Activated naive CD4-positive, alpha-beta T cell treated with anti-CD3 and anti-CD28 coated beads, Interleukin-2, amount 50 U/mL, for 24 hours (primary cell): Measurements from ENCODE around the gene VDAC2.
A peak's percentile ranks its signal among the peaks of the same experiment; 100 is the strongest.
"Not testable (repeated sequence)": the region's sequence is repeated elsewhere in the genome, so short reads cannot be mapped to it uniquely, and the experiment has no call there.

Experiments
- H3K27ac Mint-ChIP-seq: one replicate; pipeline ENCODE4 v1.8.0; 2021; ENCODE audit warnings: mild to moderate bottlenecking, mixed read lengths
- H3K27me3 Mint-ChIP-seq: one replicate; pipeline ENCODE4 v1.8.0; 2021; ENCODE audit warnings: mixed read lengths
- H3K36me3 Mint-ChIP-seq: one replicate; pipeline ENCODE4 v1.8.0; 2021; ENCODE audit warnings: mixed read lengths
- H3K4me1 Mint-ChIP-seq: one replicate; pipeline ENCODE4 v1.8.0; 2021; ENCODE audit warnings: mixed read lengths
- H3K4me3 Mint-ChIP-seq: one replicate; pipeline ENCODE4 v1.8.0; 2021; ENCODE audit warnings: mild to moderate bottlenecking, mixed read lengths
- H3K9me3 Mint-ChIP-seq: one replicate; pipeline ENCODE4 v1.8.0; 2021; ENCODE audit warnings: mixed read lengths

VDAC2 gene

DNA sequence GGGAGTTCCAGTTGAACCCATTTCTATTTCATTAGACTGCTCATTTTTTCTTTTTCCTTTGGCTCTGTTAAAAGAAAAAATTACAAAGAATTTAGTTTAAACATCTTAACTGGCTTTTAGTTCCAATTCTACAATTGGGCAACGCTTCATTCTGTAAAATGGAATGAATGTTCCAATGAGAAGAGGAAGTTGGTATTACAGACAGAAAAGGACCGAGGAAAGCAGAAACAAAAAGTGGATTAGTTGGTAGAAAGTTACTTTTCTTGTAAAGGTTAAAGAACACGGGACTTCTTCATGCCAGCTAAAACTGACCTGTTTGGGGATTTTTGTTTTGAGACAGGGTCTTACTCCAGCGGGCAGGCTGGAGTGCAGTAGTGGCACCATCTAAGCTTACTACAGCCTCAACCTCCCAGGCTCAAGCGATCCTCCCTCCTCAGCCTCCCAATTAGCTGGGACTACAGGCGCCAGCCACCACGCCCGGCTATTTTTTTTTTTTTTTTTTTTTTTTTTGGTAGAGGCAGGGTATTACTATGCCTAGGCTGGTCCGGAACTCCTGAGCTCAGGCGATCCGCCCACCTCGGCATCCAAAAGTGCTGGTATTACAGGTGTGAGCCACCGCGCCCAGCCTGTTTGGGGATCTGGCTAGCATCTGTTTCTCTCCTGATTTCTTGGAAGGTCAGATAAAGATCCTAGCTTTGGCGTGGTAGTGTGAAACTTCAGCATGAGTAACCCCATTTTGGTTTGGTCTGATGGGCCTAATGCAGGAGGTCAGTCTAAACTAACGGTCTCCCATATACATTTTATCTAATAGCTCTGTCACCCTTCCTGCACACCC is 1.3 kb upstream of the VDAC2 start:
- Mint-ChIP-seq H3K4me1 (peaks cover 27% of the 10 kb centered on the region), H3K9me3 (no peaks in the 10 kb centered on the region), H3K36me3 (peaks cover 13% of the 10 kb centered on the region), H3K27me3 (no peaks in the 10 kb centered on the region), H3K4me3 (peak overlapping the region; percentile 96), H3K27ac (peak overlapping the region; percentile 100)

DNA sequence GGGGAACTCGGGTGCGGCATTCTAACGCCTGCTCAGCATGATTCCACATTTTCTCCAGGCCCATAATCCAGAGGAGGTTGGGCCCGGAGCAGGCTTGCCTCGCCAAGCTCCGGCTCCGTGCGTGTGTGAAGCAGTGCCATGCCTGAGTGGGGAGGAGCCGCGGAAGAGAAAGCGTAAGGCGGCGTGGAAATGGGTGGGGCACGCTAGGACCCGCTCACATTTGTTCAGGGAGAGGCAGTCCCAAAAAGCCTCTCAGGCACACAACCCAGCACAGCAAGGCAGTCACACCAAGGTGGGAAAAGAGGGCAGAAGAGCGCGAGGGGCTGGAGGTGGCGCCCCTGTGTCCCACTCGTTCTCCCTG is 695 bp upstream of the VDAC2 start:
- Mint-ChIP-seq H3K27ac (peak overlapping the region; percentile 100), H3K4me1 (peaks cover 27% of the 10 kb centered on the region), H3K36me3 (peaks cover 13% of the 10 kb centered on the region), H3K9me3 (no peaks in the 10 kb centered on the region), H3K27me3 (no peaks in the 10 kb centered on the region), H3K4me3 (peak overlapping the region; percentile 96)

GRCh38 chr10:75211007-75211691 is 553 bp downstream of the VDAC2 start:
- H3K27me3 Mint-ChIP-seq: no peaks in the 10 kb centered on the region
- H3K36me3 Mint-ChIP-seq: peaks cover 16% of the 10 kb centered on the region
- peaks cover 32% of the 10 kb centered on the region for H3K4me1 Mint-ChIP-seq
- peak overlapping the region; percentile 100 for H3K27ac Mint-ChIP-seq
- H3K4me3 Mint-ChIP-seq: peak overlapping the region; percentile 96
- H3K9me3 Mint-ChIP-seq: no peaks in the 10 kb centered on the region

DNA sequence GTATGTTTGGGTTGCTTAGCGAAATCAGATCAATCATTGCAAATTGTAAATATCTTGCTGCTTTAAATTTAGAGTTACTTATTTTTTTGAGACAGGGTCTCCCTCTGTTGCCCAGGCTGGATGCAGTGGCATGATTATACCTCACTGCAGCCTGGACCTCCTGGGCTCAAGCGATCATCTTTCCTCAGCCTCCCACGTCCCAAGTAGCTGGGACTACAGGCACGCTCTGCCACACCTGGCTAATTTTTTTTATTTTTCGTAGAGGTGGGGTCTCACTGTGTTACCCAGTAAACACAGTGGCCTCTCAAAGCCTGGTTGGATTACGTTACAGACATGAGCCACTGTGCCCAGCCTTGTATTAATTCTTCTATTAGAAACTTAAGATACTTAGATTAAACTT is 1.7 kb downstream of the VDAC2 start:
- Mint-ChIP-seq H3K36me3 (peaks cover 18% of the 10 kb centered on the region), H3K4me1 (peaks cover 39% of the 10 kb centered on the region), H3K9me3 (no peaks in the 10 kb centered on the region), H3K27ac (peak overlapping the region; percentile 17), H3K27me3 (no peaks in the 10 kb centered on the region), H3K4me3 (peak overlapping the region; percentile 96)

DNA sequence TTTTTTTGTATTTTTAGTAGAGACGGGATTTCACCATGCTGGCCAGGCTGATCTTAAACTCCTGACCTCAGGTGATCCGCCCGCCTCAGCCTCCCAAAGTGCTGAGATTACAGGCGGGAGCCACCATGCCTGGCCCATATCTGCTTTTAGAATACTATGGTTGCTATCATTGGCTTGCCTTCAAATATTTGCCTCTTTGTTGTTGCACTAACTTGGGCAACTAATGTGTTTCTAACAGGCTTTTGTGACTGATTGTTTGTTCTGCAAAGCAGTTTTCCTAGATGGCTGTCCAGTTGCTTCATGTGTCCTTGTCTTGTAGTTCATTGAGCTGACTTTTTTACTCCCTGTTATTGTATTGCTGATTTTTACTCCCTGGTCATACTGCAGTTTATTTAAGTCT is 9.7 kb downstream of the VDAC2 start:
- Mint-ChIP-seq H3K4me3 (no peak overlapping the region), H3K27ac (peak overlapping the region; percentile 5), H3K9me3 (no peaks in the 10 kb centered on the region), H3K27me3 (no peaks in the 10 kb centered on the region), H3K4me1 (peaks cover 54% of the 10 kb centered on the region), H3K36me3 (peaks cover 15% of the 10 kb centered on the region)

- H3K9me3 Mint-ChIP-seq, H3K27me3 Mint-ChIP-seq, H3K4me3 Mint-ChIP-seq: not testable (repeated sequence)
- Mint-ChIP-seq H3K36me3 (peaks cover 12% of the 10 kb centered on the region), H3K27ac (peak overlapping the region; percentile 65), H3K4me1 (peaks cover 58% of the 10 kb centered on the region)
These were observed 10.9 kb downstream of the VDAC2 start for GRCh38 chr10:75221492-75221891.

- H3K4me1 Mint-ChIP-seq: peaks cover 63% of the 10 kb centered on the region
- H3K27ac Mint-ChIP-seq: peak overlapping the region; percentile 62
- H3K9me3 Mint-ChIP-seq: no peaks in the 10 kb centered on the region
- H3K36me3 Mint-ChIP-seq: peaks cover 11% of the 10 kb centered on the region
- no peak overlapping the region for H3K4me3 Mint-ChIP-seq
- no peaks in the 10 kb centered on the region for H3K27me3 Mint-ChIP-seq
These were observed 12.9 kb downstream of the VDAC2 start for GRCh38 chr10:75223507-75223906.

DNA sequence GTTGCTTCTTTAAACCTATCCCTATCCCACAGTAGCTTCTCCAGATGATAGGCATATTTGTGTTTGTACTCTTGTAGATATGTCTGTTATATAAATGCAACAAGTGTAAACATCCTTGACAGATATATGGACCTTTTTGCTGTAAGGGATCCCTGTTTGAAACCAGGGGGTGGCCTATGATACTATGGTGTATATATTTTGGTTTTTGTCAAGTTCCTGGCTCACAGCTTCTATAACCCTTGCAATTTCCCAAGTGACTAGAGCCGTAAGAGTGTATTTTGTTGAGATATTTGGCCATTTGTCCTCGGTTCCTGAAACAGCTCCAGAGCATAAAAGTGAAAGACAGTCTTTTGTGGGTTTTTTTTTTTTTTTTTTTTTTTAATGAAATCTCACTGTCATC is 15.5 kb downstream of the VDAC2 start:
- Mint-ChIP-seq H3K36me3 (peaks cover 11% of the 10 kb centered on the region), H3K9me3 (no peaks in the 10 kb centered on the region), H3K4me3 (no peak overlapping the region), H3K27ac (no peak overlapping the region), H3K27me3 (no peaks in the 10 kb centered on the region), H3K4me1 (peaks cover 72% of the 10 kb centered on the region)

DNA sequence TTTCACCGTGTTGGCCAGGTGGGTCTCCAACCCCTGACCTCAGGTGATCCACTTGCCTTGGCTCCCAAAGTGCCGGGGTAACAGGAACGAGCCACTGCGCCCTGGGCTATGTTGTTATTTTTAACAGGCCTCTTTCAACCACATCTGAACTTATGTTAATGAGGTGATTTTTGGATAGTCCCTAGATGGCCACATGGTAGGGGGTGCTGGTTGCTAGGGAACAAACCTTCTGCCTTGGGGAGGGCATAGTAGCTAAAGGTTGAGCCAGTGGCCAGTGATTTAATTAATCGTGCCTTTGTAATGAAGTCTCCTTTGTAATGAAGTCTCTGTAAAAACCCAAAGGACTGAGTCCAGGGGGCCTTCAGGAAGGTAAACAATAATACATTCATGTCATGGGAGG is 16.1 kb downstream of the VDAC2 start:
- H3K27ac Mint-ChIP-seq: no peak overlapping the region
- peaks cover 9% of the 10 kb centered on the region for H3K36me3 Mint-ChIP-seq
- H3K4me1 Mint-ChIP-seq: peaks cover 77% of the 10 kb centered on the region

GRCh38 chr10:75228278-75228677 is 17.7 kb downstream of the VDAC2 start:
- peaks cover 12% of the 10 kb centered on the region for H3K36me3 Mint-ChIP-seq
- H3K27ac Mint-ChIP-seq: peak overlapping the region; percentile 82
- peaks cover 70% of the 10 kb centered on the region for H3K4me1 Mint-ChIP-seq
- H3K27me3 Mint-ChIP-seq: no peaks in the 10 kb centered on the region
- no peak overlapping the region for H3K4me3 Mint-ChIP-seq
- H3K9me3 Mint-ChIP-seq: no peaks in the 10 kb centered on the region

More for the DNA sequence above, 16.1 kb downstream of the VDAC2 start:
- H3K4me3 Mint-ChIP-seq: no peak overlapping the region
- H3K9me3 Mint-ChIP-seq: no peaks in the 10 kb centered on the region
- H3K27me3 Mint-ChIP-seq: no peaks in the 10 kb centered on the region

DNA sequence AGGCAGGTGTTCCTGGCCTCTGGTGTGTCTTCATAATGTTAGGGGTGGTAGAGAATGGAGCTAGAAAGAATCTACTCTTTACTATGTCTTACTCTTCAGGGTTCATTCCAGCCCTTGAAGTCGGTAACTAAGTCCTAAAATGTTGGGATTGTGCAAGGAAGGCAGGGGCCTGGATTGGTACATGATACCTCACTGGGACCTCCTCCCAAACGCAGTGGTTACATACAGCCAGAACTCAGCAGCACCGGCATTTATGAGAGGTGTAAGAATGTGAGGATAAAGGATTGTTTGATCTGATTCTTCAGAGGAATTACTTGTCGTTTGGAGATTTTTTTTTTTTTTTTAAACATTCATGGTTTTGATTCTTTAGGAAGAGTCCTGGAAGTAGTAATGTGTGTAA is 18.2 kb downstream of the VDAC2 start:
- H3K4me3 Mint-ChIP-seq: no peak overlapping the region
- peaks cover 69% of the 10 kb centered on the region for H3K4me1 Mint-ChIP-seq
- H3K36me3 Mint-ChIP-seq: peaks cover 12% of the 10 kb centered on the region

DNA sequence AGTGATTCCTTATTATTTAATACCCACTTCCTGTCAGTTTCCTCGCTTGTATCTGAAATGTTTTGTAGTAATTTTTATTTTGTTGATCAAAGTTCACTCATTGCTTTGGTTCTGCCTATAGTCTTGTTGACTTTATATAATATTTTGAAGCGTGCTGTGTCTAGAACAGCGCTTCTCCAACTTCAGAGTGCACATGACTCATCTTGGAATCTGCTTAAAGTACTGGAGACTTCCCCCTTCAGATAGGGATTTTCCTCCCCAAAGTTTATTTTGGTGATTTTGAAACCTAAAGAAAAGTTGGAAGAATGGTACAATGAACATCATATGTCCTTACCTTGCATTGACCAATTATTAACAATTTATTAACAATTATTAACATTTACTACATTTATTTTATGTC is 19.4 kb downstream of the VDAC2 start:
- H3K9me3 Mint-ChIP-seq: no peaks in the 10 kb centered on the region
- no peaks in the 10 kb centered on the region for H3K27me3 Mint-ChIP-seq
- H3K4me1 Mint-ChIP-seq: peaks cover 57% of the 10 kb centered on the region
- peaks cover 10% of the 10 kb centered on the region for H3K36me3 Mint-ChIP-seq
- H3K4me3 Mint-ChIP-seq: no peak overlapping the region
- no peak overlapping the region for H3K27ac Mint-ChIP-seq

More for the DNA sequence above, 18.2 kb downstream of the VDAC2 start:
- Mint-ChIP-seq H3K27ac (peak overlapping the region; percentile 82), H3K27me3 (no peaks in the 10 kb centered on the region), H3K9me3 (no peaks in the 10 kb centered on the region)

- Mint-ChIP-seq H3K9me3 (no peaks in the 10 kb centered on the region), H3K4me1 (peaks cover 51% of the 10 kb centered on the region), H3K27ac (peak overlapping the region; percentile 96), H3K4me3 (peak overlapping the region; percentile 45), H3K36me3 (peaks cover 9% of the 10 kb centered on the region), H3K27me3 (no peaks in the 10 kb centered on the region)
These were observed 20.0 kb downstream of the VDAC2 start for GRCh38 chr10:75230600-75231038.

- Mint-ChIP-seq H3K4me1 (peaks cover 46% of the 10 kb centered on the region), H3K4me3 (no peak overlapping the region), H3K27me3 (no peaks in the 10 kb centered on the region), H3K27ac (peak overlapping the region; percentile 74), H3K9me3 (no peaks in the 10 kb centered on the region), H3K36me3 (peaks cover 9% of the 10 kb centered on the region)
These were observed 21.3 kb downstream of the VDAC2 start for GRCh38 chr10:75231672-75232581.

GRCh38 chr10:75233444-75234016 is 22.9 kb downstream of the VDAC2 start:
- Mint-ChIP-seq H3K27ac (peak overlapping the region; percentile 66), H3K4me1 (peaks cover 40% of the 10 kb centered on the region), H3K36me3 (peaks cover 9% of the 10 kb centered on the region), H3K9me3 (no peaks in the 10 kb centered on the region), H3K27me3 (no peaks in the 10 kb centered on the region), H3K4me3 (peak overlapping the region; percentile 60)
